CD4-positive, alpha-beta T cell (primary cell): ENCODE data around the gene SART3. TPM values are rescaled to one million over a fixed set of nuclear protein-coding genes. Genes with fewer than 3 reads are reported as not detected.

Experiments used
- ATAC-seq: fragments of 200-7000 bp; cut with Tn5 transposase; one replicate; pipeline ENCODE4 v1.10.0; 2022; ENCODE audit warnings: mild to moderate bottlenecking; ENCODE audit not compliant: poor library complexity
- CTCF ChIA-PET: fragments of 350-600 bp; sonication (Branson Sonifier 250); formaldehyde crosslinking; loops from one replicate; lab custom pipeline; 2021; ENCODE audit warnings: antibody characterized with exemption, inconsistent platforms; lab: Charles Lee
- POLR2A ChIA-PET: fragments of 350-600 bp; sonication (Branson Sonifier 250); formaldehyde crosslinking; loops from one replicate; lab custom pipeline; 2021; ENCODE audit warnings: antibody characterized with exemption, inconsistent platforms; lab: Charles Lee
- DNase-seq, 14 experiments: peaks; one replicate each; pipeline ENCODE4 v3.0.0-alpha.2; 2013 to 2020; ENCODE audit warnings: mixed read lengths in 2 of 14
- H3K27ac ChIP-seq, 2 donors: one replicate each; pipeline versions ENCODE4 v1.5.1 to v1.7.0; 2013; ENCODE audit warnings: low read length in 2 of 2, low read depth in 1 of 2, mild to moderate bottlenecking in 1 of 2
- H3K27me3 ChIP-seq, 2 experiments: 1 replicate in 1 of 2; 2 replicates in 1 of 2; pipeline versions ENCODE4 v1.6.1 to v1.7.0; 2013; ENCODE audit warnings: low read length in 2 of 2, control low read depth in 1 of 2, mild to moderate bottlenecking in 1 of 2, moderate library complexity in 1 of 2; ENCODE audit not compliant: insufficient read depth in 2 of 2, control insufficient read depth in 1 of 2
- H3K36me3 ChIP-seq: one replicate; pipeline ENCODE4 v1.6.1; 2013; ENCODE audit warnings: low read length, control low read depth; ENCODE audit not compliant: insufficient read depth
- H3K4me1 ChIP-seq: one replicate; pipeline ENCODE4 v1.6.1; 2013; ENCODE audit warnings: low read length, control low read depth; ENCODE audit not compliant: insufficient read depth
- H3K4me3 ChIP-seq: one replicate; pipeline ENCODE4 v1.5.1; 2013; ENCODE audit warnings: mild to moderate bottlenecking, low read length, moderate library complexity
- H3K9me3 ChIP-seq, 2 experiments: 1 replicate in 1 of 2; 2 replicates in 1 of 2; pipeline versions ENCODE4 v1.6.1 to v1.7.0; 2013; ENCODE audit warnings: low read length in 2 of 2, mild to moderate bottlenecking in 2 of 2, control low read depth in 1 of 2, moderate library complexity in 1 of 2; ENCODE audit not compliant: control insufficient read depth in 1 of 2, insufficient read depth in 1 of 2
- H3K27ac Mint-ChIP-seq: one replicate; pipeline ENCODE4 v1.8.0; 2020; ENCODE audit warnings: mixed read lengths
- H3K27me3 Mint-ChIP-seq: one replicate; pipeline ENCODE4 v1.8.0; 2021; ENCODE audit warnings: mixed read lengths
- H3K36me3 Mint-ChIP-seq: one replicate; pipeline ENCODE4 v1.8.0; 2021; ENCODE audit warnings: low read depth, mixed read lengths
- H3K4me1 Mint-ChIP-seq: one replicate; pipeline ENCODE4 v1.8.0; 2021; ENCODE audit warnings: low read depth, mixed read lengths
- H3K4me3 Mint-ChIP-seq: one replicate; pipeline ENCODE4 v1.8.0; 2020; ENCODE audit warnings: mild to moderate bottlenecking, mixed read lengths
- H3K9me3 Mint-ChIP-seq: one replicate; pipeline ENCODE4 v1.8.0; 2020; ENCODE audit warnings: mixed read lengths
- intact Hi-C, 2 experiments: fragments of 100-400 bp; cut with DNase I in 1 of 2; cut with micrococcal nuclease in 1 of 2; formaldehyde crosslinking; loops; one replicate each; pipeline versions ENCODE4 v1.15.1 to v1.9.0; 2023 to 2025; cut with DNase I, micrococcal nuclease
- total RNA-seq, 174 experiments: library from RNA in 2 of 174; stranded (reverse) in 2 of 174; gene quantifications; one replicate each; pipeline ENCODE4 v1.2.3 and lab custom pipeline; 2021 to 2026
- TF ChIP-seq, protein P1 (sequence below): fragments of 200-600 bp; IDR thresholded peaks from one replicate; pipeline ENCODE4 v1.8.0; 2022; ENCODE audit warnings: antibody characterized with exemption, mild to moderate bottlenecking

SART3 gene
- total RNA-seq, 2 experiments from 2014 or later: 95.1 to 104 TPM

DNA sequence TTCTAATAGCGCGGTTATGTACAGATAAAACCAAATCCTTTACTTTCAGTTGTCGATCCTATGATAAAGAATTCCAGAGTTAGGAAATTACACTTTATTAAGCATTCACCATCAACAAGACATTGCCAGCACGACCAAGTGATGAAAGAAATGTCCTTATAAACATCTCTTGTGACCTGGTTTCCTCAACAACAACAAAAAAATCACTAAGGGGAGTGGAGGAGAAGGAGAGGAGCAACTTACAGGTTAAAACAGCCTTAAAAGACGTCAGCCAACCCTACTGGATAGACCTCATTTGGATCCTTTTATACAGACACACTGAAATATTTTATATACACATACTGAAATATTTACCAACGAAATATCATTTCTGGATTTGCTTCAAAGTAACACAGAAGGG lies 22.8 kb downstream of the SART3 start:
- no peaks in the 10 kb centered on the region for H3K9me3 ChIP-seq

DNA sequence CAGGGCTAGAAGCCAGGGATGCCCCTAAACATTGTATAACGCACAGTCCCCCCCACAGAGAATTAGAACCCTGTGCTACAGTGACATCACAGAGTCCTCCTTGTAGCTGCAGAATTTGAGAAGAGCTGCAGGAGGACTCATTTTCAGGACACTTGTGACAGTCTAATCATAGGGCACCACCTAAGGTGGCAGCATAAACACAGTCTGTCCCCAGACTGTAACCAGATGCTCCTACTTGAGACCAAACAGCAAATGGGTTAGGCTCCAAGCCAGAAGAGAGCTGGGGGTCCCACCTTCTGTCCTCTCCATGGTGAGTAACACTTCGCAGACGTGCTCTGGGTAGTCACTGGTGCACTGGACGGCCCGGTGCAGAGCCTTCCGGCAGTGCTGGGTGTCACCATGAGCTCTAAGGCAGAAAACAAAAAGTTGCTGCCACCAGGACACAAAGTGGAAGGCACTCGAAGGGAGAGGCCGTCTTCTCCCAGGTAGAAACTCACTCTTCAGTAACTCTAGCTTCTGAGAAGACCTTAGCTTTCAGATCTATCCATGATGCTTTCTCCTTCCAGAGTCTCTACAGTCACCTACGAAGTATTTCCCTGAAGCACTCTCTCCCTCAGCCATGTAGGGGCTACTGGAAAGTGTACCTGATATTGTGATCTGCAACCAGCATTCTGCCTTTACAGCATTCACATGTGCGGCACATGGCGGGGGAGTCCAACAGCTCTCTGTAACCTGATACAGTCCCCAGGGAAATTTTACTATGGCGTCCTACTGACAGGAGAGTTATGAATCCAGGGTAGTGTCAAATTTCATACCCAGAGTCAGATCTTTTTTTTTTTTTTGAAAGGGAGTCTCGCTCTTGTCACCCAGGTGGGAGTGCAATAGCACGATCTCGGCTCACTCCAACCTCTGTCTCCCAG lies 28.8 kb downstream of the SART3 start:
- TF ChIP-seq, protein P1, sequence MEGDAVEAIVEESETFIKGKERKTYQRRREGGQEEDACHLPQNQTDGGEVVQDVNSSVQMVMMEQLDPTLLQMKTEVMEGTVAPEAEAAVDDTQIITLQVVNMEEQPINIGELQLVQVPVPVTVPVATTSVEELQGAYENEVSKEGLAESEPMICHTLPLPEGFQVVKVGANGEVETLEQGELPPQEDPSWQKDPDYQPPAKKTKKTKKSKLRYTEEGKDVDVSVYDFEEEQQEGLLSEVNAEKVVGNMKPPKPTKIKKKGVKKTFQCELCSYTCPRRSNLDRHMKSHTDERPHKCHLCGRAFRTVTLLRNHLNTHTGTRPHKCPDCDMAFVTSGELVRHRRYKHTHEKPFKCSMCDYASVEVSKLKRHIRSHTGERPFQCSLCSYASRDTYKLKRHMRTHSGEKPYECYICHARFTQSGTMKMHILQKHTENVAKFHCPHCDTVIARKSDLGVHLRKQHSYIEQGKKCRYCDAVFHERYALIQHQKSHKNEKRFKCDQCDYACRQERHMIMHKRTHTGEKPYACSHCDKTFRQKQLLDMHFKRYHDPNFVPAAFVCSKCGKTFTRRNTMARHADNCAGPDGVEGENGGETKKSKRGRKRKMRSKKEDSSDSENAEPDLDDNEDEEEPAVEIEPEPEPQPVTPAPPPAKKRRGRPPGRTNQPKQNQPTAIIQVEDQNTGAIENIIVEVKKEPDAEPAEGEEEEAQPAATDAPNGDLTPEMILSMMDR: no peak
- Histone ChIP-seq H3K4me3 (no peak overlapping the region), H3K27ac (no peak overlapping the region), H3K9me3 (no peaks in the 10 kb centered on the region), H3K4me1 (no peaks in the 10 kb centered on the region), H3K27me3 (no peaks in the 10 kb centered on the region), H3K36me3 (peaks cover 95% of the 10 kb centered on the region)
- intact Hi-C loops: no loop called here
- Mint-ChIP-seq H3K27ac (no peak overlapping the region), H3K4me3 (no peak overlapping the region), H3K36me3 (peaks cover 97% of the 10 kb centered on the region), H3K27me3 (no peaks in the 10 kb centered on the region), H3K4me1 (peaks cover 4% of the 10 kb centered on the region), H3K9me3 (no peaks in the 10 kb centered on the region)
- POLR2A ChIA-PET: interaction anchor here (1.1 kb wide), 1 partner anchor 29 kb away, joined by 4 read pairs; the partner anchor contains the start of gene SART3
- CTCF ChIA-PET: no interaction called here
- DNase-seq (no peak), ATAC-seq (no peak)

More for the DNA sequence above, 22.8 kb downstream of the SART3 start:
- Histone ChIP-seq H3K36me3 (peaks cover 79% of the 10 kb centered on the region), H3K27ac (no peak overlapping the region), H3K4me3 (no peak overlapping the region), H3K4me1 (no peaks in the 10 kb centered on the region), H3K27me3 (no peaks in the 10 kb centered on the region)
- Mint-ChIP-seq H3K27ac (peak overlapping the region; percentile 9), H3K4me1 (peaks cover 19% of the 10 kb centered on the region), H3K27me3 (no peaks in the 10 kb centered on the region), H3K36me3 (peaks cover 92% of the 10 kb centered on the region), H3K4me3 (no peak overlapping the region), H3K9me3 (no peaks in the 10 kb centered on the region)
- POLR2A ChIA-PET: no interaction called here
- no peak for ATAC-seq
- CTCF ChIA-PET: interaction anchor here (1.3 to 1.4 kb wide), 2 partner anchors 17 to 26 kb away, joined by 3 read pairs; no protein-coding TSS in a partner anchor
- DNase-seq: no peak
- TF ChIP-seq, protein P1: no peak
- intact Hi-C loops: no loop called here

- Mint-ChIP-seq H3K27ac (peak overlapping the region; percentile 8), H3K4me3 (no peak overlapping the region), H3K9me3 (no peaks in the 10 kb centered on the region), H3K27me3 (no peaks in the 10 kb centered on the region), H3K36me3 (peaks cover 97% of the 10 kb centered on the region), H3K4me1 (no peaks in the 10 kb centered on the region)
- Histone ChIP-seq H3K4me3 (no peak overlapping the region), H3K36me3 (peaks cover 95% of the 10 kb centered on the region), H3K4me1 (no peaks in the 10 kb centered on the region), H3K9me3 (no peaks in the 10 kb centered on the region), H3K27me3 (no peaks in the 10 kb centered on the region), H3K27ac (no peak overlapping the region)
- POLR2A ChIA-PET: interaction anchor here (0.8 kb wide), 1 partner anchor 19 kb away, joined by 3 read pairs; no protein-coding TSS in a partner anchor
- TF ChIP-seq, protein P1: no peak
- intact Hi-C loops: no loop called here
- DNase-seq (no peak), ATAC-seq (no peak)
- CTCF ChIA-PET: no interaction called here
Observed at GRCh38 chr12:108530161-108530560, 30.8 kb downstream of the SART3 start.
